ENCODE data around the gene L3MBTL3.

Gene L3MBTL3

DNA sequence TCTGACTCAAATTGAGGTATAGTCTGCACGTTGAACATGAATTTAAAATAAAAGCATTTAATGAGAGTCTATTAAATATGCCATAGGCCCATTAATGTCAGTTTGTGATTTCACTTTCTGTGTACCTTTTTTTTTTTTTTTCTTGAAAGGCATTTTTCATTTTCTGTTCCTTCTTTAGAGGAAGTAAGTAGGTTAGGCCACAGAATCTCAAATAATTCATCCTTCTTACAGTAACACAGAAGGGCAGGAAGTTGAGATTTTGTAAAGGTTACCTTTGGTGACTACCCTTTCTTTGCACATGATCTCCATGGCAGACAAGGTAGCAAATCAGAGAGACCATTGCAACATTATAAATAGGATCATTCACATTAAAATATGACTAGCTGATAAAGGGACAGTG is 9.6 kb downstream of the L3MBTL3 start:
- peak; percentile 49 for DNase-seq

DNA sequence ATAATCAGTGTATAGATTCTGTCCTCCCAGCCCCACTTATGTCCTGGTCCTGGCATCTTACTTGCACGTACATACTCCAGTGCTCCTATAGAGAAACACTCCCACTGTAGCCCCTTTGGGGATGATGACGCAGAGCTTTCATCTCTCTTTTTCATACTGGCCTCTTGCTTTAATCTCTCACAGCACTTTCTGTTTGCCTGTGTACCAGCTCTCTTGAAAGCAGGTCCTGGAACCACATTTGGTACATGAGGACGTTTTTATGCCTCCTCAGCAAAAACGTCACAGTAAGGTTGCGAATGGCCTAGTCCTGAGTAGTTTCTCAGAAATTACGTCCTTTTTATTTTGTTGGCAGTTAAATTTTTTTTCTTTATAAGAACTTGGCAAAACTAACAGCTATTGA is 10.8 kb downstream of the L3MBTL3 start:
- DNase-seq, result peak; percentile 51

DNA sequence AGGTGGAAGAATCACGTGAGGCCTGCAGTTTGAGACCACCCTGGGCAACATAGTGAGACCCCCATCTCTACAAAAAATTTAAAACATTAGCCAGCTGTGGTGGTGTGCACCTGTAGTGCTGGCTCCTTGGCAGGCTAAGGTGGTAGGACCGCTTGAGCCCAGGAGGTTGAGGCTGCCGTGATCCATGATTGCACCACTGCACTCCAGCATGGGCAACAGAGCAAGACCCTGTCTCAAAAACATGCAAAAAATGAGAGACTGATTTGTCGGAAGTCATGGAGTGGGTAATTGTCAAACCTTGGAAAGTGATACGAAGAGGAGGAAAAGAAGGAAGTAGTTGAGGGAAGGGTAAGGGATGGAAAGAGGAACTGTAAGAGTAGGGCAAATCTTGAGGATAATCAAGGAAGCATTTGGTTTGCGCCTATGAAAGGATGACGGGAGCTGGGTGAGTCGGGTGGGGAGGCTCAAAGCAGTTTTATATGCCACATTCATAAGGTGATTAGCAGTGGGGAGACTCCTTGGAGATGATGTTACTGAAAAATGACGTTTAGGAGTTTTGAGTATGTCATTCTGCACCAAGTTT is 14.5 kb downstream of the L3MBTL3 start:
- DNase-seq, result no peak

DNA sequence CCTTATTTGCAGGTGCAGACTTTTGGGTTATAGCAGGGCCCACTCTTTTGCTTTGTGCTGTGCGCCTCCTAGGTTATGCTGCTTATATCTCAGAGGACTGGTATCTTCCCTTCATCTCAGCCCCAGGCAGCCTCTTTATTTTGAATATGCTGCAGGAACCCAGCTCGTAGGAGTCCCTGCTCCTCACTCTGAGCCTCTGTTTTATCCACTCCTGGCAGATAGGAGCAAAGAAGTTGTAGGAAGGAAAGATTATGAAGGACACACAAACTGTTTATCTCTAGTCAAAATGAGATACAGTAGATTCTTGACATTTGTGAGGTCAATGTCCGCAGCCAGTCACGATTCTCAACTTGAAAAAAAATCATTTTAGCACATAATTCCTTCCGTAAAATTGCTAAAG is 15.6 kb downstream of the L3MBTL3 start:
- no peak for DNase-seq

DNA sequence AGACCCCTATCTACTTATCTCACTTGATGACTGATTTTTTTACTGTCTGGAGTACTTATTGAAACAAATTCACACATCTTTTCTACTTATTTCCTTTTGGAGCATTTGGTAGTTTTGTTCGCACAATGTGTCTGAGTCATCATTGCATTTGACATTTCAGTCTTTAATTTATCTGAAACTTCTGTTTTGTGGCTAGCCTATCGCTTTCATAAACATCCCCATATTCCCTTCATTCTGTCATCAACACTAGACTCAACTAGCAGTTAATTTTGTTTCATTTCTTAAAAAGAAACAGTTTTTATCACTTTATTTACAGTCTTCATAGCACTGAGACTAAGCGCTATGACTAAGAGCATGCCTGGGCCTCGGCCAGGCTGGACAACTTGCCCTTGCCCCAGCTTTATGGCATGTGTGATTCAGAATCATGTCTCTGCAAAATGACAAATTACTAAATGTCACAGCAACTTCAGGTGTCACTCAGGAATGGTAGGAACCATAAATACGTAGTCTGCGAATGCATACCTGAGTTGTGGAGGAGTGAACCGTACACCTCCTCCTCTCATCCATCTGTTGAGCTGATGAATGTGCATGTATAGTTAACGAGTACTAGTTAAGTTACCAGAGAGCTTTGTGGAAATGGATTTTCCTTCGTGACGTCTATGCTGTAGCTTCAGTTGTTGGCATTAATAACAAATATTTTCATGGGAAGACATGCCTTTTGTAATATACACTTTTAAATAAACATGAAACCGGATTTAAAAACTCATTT is 16.2 kb downstream of the L3MBTL3 start:
- DNase-seq, result no peak

GRCh38 chr6:130035211-130035610 is 16.8 kb downstream of the L3MBTL3 start:
- DNase-seq, result no peak

DNA sequence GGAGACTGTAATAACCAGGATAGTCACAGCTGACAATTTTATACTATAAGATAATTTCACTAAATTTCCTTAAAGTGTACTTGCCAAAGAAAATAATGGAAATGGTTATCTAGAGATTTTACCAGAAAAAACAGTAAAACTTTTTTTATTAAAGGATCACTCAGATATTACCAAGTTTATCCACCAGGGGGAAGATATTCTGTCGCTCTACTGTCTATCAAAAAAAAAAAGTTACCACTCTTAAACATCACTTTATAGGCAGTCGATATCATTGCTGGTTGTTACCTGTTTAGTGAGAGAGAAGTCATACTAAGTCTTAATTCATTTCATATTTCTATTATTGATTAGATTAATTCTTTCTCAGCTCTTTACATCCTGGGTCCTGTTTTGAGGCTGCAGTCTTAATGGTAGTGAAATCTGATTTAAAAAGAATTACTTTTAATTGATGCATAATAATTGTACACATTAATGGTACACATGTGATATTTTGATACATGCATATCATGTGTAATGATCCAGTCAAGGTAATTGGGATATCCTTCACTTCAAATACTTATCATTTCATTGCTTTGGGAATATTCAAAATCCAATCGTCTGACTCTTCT is 18.9 kb downstream of the L3MBTL3 start:
- DNase-seq, result peak; percentile 24

- no peak for DNase-seq
Observed at GRCh38 chr6:130041594-130041993, 23.2 kb downstream of the L3MBTL3 start.

DNA sequence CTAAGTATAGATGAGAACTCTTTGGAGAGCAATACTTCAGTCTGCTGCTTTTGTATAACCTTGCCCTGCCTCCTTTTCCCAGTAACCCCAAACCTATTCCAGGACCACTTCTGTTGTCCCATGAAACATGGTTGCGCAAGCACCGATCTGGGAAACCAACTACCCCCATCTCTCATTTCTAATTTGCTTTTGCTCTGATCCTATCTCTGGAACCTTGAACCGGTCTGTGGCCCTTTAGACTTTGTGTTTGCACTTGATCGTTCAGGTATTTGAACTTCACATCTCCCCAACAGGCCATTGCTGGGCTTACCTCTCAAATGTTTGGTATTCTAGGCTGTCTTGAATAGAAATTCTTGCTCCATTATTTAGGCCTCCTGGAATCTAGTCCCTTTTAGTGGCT is 25.0 kb downstream of the L3MBTL3 start:
- no peak for DNase-seq

GRCh38 chr6:130045622-130046021 is 27.2 kb downstream of the L3MBTL3 start:
- no peak for DNase-seq

GRCh38 chr6:130046671-130047070 is 28.3 kb downstream of the L3MBTL3 start:
- no peak for DNase-seq

DNA sequence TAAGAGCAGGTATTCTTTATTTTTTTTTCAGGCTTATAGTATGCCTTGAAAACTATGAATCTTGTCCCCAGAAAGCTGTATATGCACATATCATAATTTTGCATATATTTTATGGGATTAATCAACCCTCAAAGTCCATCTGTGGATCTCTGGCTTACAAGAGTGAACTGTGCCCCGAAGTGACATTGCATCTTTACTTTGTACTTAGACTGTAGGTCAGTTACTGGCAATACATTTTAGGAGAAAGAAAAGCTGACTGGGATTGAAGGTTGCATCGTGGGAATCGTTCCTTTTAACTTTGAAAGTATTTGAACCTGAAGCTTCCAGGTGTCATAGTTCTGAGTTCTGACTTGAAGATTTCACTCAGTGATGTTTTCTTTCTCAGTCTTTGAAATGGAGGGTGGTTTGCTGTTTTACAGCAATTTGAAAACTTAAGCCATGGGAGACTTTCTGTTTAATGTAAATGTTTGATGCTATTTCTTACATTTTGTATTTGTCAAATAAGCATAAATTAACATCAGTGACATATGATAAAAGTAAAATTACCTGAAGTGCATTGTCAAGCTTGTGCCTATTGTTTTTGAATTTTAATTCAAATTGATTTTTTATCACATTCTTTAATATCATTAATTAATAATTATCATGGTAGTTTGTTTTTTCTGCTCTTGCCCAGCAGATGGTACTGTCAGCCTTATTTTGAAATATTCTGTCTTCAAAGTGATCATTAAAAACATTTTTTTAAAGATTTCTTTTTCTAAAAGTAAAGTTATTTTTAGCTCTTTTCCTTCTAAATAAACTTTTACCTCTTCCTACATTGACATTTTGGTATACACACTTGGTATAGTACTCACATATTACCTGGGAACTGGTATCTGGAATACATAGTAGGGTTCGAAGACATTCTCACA is 29.0 kb downstream of the L3MBTL3 start:
- DNase-seq, result no peak

- DNase-seq, result no peak
Observed at GRCh38 chr6:130050230-130050629, 31.8 kb downstream of the L3MBTL3 start.

GRCh38 chr6:130054725-130055124 is 36.3 kb downstream of the L3MBTL3 start:
- DNase-seq, result no peak

- DNase-seq, result no peak
Observed at GRCh38 chr6:130055271-130055670, 36.9 kb downstream of the L3MBTL3 start.

GRCh38 chr6:130057495-130057894 is 39.1 kb downstream of the L3MBTL3 start:
- no peak for DNase-seq

DNA sequence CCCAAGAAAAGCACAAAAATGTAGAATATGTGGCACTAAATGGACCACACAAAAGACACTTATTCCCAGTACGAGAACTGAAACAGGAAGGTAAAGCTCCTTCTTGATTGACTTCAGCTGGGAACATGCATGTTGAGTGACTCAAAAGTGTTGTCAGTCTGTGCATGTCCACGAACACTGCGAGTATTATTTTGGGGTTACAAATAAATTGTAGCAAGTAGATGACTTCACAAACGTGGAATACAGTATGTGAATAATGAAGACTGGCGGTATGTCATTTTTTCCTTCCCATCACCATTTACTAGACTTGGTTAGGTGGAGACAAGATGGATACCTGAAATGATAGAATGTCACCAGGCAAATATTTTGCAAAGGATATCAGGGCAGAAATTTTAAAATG is 45.4 kb downstream of the L3MBTL3 start:
- no peak for DNase-seq

DNA sequence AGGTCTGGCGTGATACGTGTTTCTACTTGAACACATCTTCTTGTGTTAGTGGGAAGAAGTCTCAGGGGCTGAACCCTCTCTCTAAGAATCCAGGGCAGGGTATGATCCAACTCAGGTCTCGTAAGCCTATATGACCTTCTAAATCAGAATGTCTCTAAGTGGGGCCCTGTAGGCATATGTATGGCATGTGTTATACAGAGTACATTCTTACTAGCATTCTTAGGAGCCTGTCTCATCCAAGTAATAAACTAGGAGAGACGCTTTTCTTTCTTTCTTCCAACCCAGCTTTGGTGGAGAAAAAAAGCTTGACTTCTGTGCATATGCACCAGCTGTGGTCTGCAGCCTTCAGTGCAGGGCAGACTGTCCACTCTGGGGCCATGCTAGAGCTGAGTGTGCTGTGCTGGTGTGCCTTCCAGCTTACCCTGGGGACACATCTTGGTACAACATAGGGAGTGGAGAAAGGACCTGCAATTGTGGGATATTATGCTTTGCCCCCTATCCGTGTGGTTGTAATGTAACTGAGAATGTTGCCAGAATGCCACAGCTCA is 47.3 kb downstream of the L3MBTL3 start:
- no peak for DNase-seq

- no peak for DNase-seq
Observed at GRCh38 chr6:130069485-130069884, 51.1 kb downstream of the L3MBTL3 start.

- DNase-seq, result no peak
Observed at GRCh38 chr6:130070326-130070725, 51.9 kb downstream of the L3MBTL3 start.

GRCh38 chr6:130070792-130071191 is 52.4 kb downstream of the L3MBTL3 start:
- no peak for DNase-seq

- DNase-seq, result no peak
Observed at GRCh38 chr6:130075879-130076460, 57.6 kb downstream of the L3MBTL3 start.

DNA sequence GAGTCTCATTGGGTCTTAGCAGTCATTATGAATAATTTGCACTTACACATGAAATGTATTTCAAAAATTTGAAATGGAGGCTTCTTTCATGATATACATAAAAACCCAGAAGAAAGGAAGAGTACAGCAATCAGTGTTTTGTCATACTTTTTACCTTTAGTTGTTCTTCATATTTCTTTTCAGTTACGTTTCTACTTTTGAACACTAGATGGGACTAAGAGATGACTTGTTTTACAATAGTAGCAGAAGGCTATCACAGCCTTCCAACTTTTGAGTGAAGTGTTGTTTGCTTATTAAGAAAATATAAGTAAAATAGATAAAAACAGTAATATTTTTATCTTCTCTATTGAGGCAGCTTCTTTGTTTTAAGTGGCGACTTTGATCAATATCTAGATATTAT is 58.1 kb downstream of the L3MBTL3 start:
- no peak for DNase-seq
